IPS-18a (cell line): ENCODE measurements around the gene C2CD4C.
A peak's percentile ranks its signal among the peaks of the same experiment; 100 is the strongest.
"Not testable (repeated sequence)": the region's sequence is repeated elsewhere in the genome, so short reads cannot be mapped to it uniquely, and the experiment has no call there.

Experiments
- H3K27ac ChIP-seq: one replicate; pipeline ENCODE4 v1.5.1; 2013; ENCODE audit warnings: low read length
- H3K27me3 ChIP-seq: one replicate; pipeline ENCODE4 v1.6.1; 2013; ENCODE audit warnings: mild to moderate bottlenecking, low read length; ENCODE audit not compliant: control insufficient read depth, insufficient read depth
- H3K36me3 ChIP-seq: one replicate; pipeline ENCODE4 v1.6.1; 2013; ENCODE audit warnings: low read depth, low read length; ENCODE audit not compliant: control insufficient read depth
- H3K4me1 ChIP-seq: one replicate; pipeline ENCODE4 v1.6.1; 2013; ENCODE audit warnings: low read depth, low read length; ENCODE audit not compliant: control insufficient read depth
- H3K4me3 ChIP-seq: one replicate; pipeline ENCODE4 v1.5.1; 2013; ENCODE audit warnings: low read length
- H3K9ac ChIP-seq: one replicate; pipeline ENCODE4 v1.6.1; 2013; ENCODE audit warnings: mild to moderate bottlenecking, low read length, moderate library complexity
- H3K9me3 ChIP-seq: one replicate; pipeline ENCODE4 v1.6.1; 2013; ENCODE audit warnings: low read depth, low read length; ENCODE audit not compliant: control insufficient read depth

C2CD4C gene

DNA sequence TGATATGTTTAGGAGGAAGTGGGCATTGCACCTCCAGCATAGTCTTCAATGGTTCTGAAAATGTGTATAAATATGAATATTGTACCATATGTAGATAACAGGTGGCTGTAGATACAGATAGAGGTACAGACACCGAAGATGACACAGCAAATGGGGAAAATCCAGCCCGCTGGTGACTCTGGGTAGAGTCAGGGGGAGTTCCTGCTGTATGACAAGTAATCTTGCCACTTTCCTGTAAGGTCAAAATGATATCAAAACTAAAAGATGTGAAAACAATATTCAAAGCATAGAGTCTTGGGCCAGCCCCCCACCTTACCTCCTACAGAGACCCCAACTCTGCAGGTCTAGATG, 17.8 kb downstream of the C2CD4C start:
- H3K9me3 ChIP-seq = no peaks in the 10 kb centered on the region
- H3K27me3 ChIP-seq = peaks cover 3% of the 10 kb centered on the region
- H3K36me3 ChIP-seq = no peaks in the 10 kb centered on the region
- H3K4me3 ChIP-seq = no peak overlapping the region
- H3K9ac ChIP-seq = no peak overlapping the region
- H3K27ac ChIP-seq = no peak overlapping the region
- peaks cover 4% of the 10 kb centered on the region for H3K4me1 ChIP-seq

DNA sequence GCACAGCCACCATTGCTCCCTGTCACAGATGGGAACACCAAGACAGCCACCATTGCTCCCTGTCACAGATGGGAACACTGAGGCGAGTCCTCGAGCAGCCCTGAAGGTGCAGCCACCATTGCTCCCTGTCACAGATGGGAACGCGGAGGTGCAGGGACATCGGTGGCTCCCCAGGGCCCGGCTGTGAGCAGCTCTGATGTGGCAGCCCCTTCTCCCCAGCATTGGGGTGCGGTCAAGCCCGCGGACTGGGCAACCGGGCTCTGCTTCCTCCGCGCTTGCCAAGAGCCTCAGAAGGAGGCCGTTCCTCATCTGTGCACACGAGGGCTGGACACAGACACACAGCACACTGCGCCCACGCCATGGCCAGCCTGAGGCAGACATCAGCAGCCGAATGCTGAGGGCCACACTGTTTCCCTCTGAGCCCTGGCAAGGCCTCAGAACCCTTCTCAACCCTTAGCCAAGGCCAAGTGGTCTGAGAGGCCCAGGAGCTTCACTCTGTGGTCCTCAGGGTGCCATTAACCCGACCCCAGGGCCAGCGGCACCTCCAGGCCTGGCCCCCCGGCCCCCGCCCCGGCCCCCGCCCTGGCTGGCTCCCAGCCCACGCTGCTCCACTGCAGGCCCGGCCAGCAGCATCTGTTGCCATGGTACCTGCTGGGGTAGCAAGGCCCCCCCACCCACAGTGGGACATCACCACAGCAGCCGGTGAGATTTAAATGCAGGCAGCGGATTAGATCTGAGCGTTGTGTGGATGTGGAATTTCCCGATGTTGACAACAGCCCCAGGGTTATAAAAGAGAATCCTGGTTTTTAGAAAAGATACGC, 18.4 kb downstream of the C2CD4C start:
- Histone ChIP-seq H3K9ac (no peak overlapping the region), H3K4me1 (peaks cover 4% of the 10 kb centered on the region), H3K36me3 (no peaks in the 10 kb centered on the region), H3K27me3 (peaks cover 9% of the 10 kb centered on the region), H3K9me3 (no peaks in the 10 kb centered on the region), H3K4me3 (no peak overlapping the region), H3K27ac (no peak overlapping the region)

DNA sequence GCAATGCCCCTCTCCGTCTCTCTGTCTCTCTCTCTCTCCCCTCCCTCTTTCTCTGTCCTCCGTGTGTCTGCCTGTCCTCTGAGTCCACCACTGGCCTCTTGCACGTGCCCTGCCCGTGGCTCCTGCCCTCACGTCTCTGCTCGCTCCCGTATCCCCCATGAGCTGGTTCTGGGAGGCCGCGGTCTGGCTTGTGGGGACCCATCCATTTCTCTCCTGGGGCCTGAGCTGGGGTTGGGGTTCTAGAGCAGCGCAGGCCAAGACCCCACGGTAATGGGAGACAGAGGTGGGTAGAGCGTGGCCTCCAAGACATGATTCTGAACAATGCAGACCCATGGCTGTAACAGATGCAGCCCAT, 19.0 kb downstream of the C2CD4C start:
- H3K4me1 ChIP-seq = peaks cover 4% of the 10 kb centered on the region
- H3K9ac ChIP-seq = no peak overlapping the region
- no peaks in the 10 kb centered on the region for H3K36me3 ChIP-seq
- H3K9me3 ChIP-seq = no peaks in the 10 kb centered on the region
- H3K27me3 ChIP-seq = peaks cover 9% of the 10 kb centered on the region
- no peak overlapping the region for H3K27ac ChIP-seq
- no peak overlapping the region for H3K4me3 ChIP-seq

DNA sequence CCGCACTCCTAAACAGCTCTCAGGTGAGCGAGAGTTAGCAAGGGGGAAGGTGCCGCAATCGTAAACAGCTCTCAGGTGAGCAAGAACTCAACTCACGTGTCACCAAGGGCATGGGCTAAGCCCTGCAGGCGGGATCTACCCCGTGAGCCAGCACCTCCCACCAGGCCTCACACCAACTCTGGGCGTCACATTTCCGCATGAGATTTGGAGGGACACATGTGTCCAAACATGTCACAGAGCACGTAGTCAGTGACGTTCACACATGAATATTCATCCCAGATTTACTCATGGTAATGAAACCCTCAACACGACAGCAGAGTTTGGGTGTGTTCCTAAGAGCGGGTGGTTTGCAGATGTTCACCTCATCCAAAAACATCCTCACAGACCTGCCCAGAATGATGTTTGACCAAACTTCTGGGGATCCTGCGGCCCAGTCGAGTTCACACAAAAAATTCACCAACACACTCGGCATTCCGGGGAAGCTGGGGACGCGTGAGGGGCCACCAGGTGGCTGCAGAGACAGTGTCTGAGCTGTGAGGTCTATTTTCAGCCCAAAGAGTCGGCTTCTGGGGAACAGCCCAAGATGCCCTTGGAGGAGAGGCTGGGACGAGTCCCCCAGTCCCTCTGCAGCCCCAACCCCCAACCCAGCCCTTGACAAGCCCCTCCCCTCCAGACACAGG, 19.6 kb downstream of the C2CD4C start:
- Histone ChIP-seq H3K4me1 (peaks cover 6% of the 10 kb centered on the region), H3K27me3 (peaks cover 9% of the 10 kb centered on the region), H3K9ac (no peak overlapping the region), H3K27ac (no peak overlapping the region), H3K36me3 (no peaks in the 10 kb centered on the region), H3K9me3 (no peaks in the 10 kb centered on the region), H3K4me3 (no peak overlapping the region)

DNA sequence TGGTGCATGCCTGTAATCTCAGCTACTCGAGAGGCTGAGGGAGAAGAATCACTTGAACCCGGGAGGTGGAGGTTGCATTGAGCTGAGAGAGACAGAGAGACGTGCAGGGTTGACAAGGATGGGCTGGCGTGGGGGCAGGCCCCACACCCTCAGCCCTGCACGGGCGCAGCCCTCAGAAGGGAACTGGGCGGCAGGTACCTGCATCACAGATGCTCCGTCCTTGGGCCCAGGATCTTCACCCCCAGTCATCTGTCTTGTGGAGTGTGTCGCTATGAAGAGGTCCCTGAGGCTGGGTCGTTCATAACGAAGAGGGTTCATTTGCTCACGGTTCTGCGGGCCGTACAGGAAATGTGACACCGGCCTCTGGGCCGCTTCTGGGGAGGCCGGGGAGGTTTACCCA, 20.3 kb downstream of the C2CD4C start:
- Histone ChIP-seq H3K9ac (no peak overlapping the region), H3K27me3 (peaks cover 9% of the 10 kb centered on the region), H3K36me3 (no peaks in the 10 kb centered on the region), H3K27ac (no peak overlapping the region), H3K4me3 (no peak overlapping the region), H3K4me1 (peaks cover 10% of the 10 kb centered on the region), H3K9me3 (no peaks in the 10 kb centered on the region)

DNA sequence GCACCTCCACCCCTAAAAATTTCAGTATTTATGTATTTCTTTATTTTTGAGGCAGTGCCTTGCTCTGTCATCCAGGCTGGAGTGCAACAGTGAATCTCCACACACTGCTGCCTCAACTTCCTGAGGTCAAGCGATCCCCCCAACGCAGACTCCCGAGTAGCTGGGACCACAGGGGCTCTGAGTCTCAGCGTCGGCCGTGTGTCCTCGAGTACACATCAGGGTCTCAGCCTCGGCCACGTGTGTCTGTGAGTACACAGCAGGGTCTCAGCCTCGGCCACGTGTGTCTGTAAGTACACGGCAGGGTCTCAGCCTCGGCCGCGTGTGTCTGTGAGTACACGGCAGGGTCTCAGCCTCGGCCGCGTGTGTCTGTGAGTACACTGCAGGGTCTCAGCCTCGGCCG, 21.2 kb downstream of the C2CD4C start:
- H3K9ac ChIP-seq = no peak overlapping the region
- peaks cover 9% of the 10 kb centered on the region for H3K27me3 ChIP-seq
- H3K9me3 ChIP-seq = no peaks in the 10 kb centered on the region
- H3K27ac ChIP-seq = no peak overlapping the region
- H3K4me1 ChIP-seq = peaks cover 10% of the 10 kb centered on the region
- no peaks in the 10 kb centered on the region for H3K36me3 ChIP-seq
- H3K4me3 ChIP-seq = no peak overlapping the region

DNA sequence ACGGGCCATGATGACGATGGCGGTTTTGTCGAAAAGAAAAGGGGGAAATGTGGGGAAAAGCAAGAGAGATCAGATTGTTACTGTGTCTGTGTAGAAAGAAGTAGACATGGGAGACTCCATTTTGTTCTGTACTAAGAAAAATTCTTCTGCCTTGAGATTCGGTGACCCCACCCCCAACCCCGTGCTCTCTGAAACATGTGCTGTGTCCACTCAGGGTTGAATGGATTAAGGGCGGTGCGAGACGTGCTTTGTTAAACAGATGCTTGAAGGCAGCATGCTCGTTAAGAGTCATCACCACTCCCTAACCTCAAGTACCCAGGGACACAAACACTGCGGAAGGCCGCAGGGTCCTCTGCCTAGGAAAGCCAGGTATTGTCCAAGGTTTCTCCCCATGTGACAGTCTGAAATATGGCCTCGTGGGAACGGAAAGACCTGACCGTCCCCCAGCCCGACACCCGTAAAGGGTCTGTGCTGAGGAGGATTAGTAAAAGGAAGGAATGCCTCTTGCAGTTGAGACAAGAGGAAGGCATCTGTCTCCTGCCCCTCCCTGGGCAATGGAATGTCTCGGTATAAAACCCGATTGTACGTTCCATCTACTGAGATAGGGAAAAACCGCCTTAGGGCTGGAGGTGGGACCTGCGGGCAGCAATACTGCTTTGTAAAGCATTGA, 22.2 kb downstream of the C2CD4C start:
- H3K27ac ChIP-seq, H3K27me3 ChIP-seq, H3K4me1 ChIP-seq, H3K9ac ChIP-seq, H3K36me3 ChIP-seq, H3K9me3 ChIP-seq: not testable (repeated sequence)
- peak overlapping the region; percentile 17 for H3K4me3 ChIP-seq

DNA sequence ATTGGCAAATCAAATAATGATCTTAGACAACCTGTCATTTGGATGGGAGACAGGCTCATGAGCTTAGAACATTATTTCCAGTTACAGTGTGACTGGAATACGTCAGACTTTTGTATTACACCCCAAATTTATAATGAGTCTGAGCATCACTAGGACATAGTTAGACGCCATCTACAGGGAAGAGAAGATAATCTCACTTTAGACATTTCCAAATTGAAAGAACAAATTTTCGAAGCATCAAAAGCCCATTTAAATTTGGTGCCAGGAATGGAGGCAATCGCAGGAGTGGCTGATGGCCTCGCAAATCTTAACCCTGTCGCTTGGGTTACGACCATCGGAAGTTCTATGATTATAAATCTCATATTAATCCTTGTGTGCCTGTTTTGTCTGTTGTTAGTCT, 22.8 kb downstream of the C2CD4C start:
- H3K9me3 ChIP-seq, H3K9ac ChIP-seq, H3K27me3 ChIP-seq, H3K36me3 ChIP-seq, H3K27ac ChIP-seq, H3K4me1 ChIP-seq: not testable (repeated sequence)
- H3K4me3 ChIP-seq = peak overlapping the region; percentile 17

DNA sequence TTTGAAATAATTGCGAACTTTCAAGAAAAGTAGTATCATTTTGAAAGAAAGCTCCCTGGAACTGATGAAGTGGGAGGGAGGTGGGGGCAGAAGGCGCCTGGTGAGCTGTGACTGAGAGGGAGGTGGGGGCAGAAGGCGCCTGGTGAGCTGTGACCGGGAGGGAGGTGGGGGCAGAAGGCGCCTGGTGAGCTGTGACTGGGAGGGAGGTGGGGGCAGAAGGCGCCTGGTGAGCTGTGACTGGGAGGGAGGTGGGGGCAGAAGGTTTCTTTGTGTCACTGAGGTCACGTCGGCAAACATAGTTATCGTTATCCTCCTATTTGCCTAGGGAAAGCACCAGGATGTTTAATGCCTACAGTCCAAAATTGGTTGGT, 24.2 kb downstream of the C2CD4C start:
- Histone ChIP-seq H3K4me3 (no peak overlapping the region), H3K9me3 (no peaks in the 10 kb centered on the region), H3K4me1 (peaks cover 10% of the 10 kb centered on the region), H3K9ac (no peak overlapping the region), H3K27me3 (peaks cover 9% of the 10 kb centered on the region), H3K36me3 (no peaks in the 10 kb centered on the region), H3K27ac (no peak overlapping the region)

DNA sequence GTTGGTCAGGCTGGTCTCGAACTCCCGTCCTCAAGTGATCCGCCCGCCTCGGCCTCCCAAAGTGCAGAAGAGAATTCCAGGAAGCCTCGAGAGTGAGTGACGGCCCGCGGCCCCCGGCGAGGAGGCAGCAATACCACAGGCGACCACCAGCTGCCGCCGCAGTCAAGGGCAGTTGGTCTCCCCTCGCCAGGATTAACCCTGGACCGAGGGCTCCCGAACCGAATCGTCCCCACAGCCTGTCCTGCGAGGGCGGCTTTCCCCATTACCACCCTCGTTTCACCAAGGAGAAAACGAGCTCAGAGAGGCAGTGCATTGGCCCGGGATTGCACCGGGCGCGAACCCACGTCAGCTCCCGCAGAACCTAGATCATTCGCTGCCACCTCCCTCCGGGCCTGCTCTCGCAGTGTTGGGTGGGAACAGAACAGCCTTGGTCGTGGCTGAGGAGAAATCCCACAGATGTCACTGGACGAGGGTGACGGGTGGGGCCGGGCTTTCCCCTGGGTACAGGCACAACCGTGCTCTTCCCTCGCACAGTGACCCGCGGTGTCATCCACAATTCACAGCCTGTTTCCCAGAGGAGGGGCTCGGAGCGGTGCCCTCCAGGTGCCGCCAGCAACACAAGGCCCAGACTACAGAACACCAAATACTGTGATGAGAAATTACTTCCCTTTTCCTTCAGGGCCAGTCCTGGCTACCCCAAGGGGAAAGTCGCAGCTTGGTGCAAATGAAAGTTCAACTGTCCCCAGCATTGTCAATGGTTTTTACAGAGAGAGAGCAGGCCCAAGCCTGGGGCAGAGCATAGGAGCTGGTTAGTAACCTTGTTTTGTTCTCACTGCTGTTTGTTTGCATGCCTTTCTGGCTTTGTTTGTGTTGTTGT, 24.8 kb downstream of the C2CD4C start:
- Histone ChIP-seq H3K4me3 (no peak overlapping the region), H3K9ac (no peak overlapping the region), H3K27ac (no peak overlapping the region)

DNA sequence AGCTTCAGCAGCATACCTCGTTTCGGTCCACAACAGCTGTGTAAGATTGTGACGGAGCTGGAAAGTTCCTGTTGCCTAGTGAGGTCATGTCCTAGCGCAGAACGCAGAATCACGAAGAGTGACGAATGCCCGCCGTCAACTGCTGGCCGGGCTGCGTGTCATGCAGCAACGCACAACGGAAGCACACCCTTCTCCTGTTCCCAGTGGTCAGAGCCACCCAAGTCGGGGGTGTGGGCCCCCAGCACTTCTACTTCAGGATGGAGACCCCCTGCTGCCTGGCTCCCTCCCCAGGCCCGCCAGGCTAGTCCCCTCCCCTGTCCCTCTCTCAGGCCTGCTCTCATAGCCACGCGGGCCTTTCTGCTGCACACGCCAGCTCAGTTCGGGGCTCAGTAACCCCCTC, 25.9 kb downstream of the C2CD4C start:
- no peaks in the 10 kb centered on the region for H3K36me3 ChIP-seq
- no peak overlapping the region for H3K4me3 ChIP-seq
- peaks cover 10% of the 10 kb centered on the region for H3K4me1 ChIP-seq
- H3K27ac ChIP-seq = no peak overlapping the region
- no peak overlapping the region for H3K9ac ChIP-seq
- no peaks in the 10 kb centered on the region for H3K9me3 ChIP-seq
- peaks cover 9% of the 10 kb centered on the region for H3K27me3 ChIP-seq

More for the DNA sequence above, 24.8 kb downstream of the C2CD4C start:
- peaks cover 10% of the 10 kb centered on the region for H3K4me1 ChIP-seq
- no peaks in the 10 kb centered on the region for H3K36me3 ChIP-seq
- peaks cover 9% of the 10 kb centered on the region for H3K27me3 ChIP-seq
- no peaks in the 10 kb centered on the region for H3K9me3 ChIP-seq
